ENCODE data around the gene LIPE. TPM values are rescaled to one million over a fixed set of nuclear protein-coding genes. Genes with fewer than 3 reads are reported as not detected.

Gene LIPE
- total RNA-seq, 6 donors from 2014 or later, result 1.3 to 6.2 (median 4.2) TPM

DNA sequence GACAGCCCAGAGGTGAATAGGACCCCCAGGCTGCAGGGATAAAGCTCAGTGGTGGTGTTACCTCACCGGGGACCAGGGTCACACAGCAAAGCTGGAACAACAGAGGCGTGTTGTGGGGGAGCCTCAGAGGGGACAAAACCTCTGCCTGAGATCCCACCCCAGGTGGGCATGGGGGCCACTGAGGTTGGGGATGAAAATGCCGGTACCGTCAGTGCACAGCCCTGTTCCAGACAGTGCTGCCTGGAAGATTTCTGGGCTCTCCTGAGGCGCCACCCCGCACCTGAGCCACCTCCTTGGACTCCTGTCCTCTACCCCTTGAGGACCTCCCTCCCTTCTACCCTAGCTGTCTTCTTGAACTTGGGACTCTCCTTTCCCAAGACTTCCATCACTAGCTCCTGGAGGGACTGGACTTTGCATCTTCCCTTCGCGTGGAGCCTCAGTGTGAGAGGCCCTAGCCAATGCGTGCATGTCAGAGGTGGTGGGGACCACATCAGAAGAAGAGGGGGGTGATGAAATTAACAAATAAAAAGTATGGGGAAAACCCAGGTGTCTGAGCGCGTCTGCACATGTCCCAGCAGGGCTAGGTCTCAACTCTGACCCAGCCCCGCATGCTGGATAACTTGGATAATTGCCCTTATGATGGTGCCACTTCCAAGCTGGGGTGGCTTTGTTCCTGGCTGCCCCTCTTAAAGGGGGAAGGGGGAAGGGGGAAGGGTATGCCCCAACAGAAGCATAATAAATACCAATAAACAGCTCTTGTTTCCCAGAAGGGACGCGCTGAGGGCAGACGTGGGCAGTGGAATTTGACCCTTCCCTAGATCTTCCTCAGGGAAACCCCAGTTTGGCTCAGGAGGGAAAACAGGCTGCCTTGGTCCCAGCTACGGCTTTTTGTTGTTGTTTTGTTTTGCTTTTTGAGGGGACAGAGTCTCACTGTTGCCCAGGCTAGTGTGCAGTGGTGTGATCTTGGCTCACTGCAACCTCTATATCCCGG lies 48.7 kb downstream of the LIPE start:
- Histone ChIP-seq H3K27me3 (no peaks in the 10 kb centered on the region), H3K36me3 (peaks cover 0 to 21% (median 7%) of the 10 kb centered on the region in 4 donors), H3K9me3 (no peaks in the 10 kb centered on the region), H3K4me1 (no peaks in the 10 kb centered on the region), H3K27ac (no peak overlapping the region), H3K4me3 (no peak overlapping the region)
- no peak for DNase-seq
- 72 to 75% methylated on average over 15 to 17 of the region's 17 CpGs for WGBS, 2 donors
- TF ChIP-seq POLR2AphosphoS5 (IDR thresholded peaks at IDR 0.05) (no peak), EP300 (IDR thresholded peaks at IDR 0.05) (no peak), POLR2A (IDR thresholded peaks at IDR 0.05) (no peak)
- TF ChIP-seq, protein P1, sequence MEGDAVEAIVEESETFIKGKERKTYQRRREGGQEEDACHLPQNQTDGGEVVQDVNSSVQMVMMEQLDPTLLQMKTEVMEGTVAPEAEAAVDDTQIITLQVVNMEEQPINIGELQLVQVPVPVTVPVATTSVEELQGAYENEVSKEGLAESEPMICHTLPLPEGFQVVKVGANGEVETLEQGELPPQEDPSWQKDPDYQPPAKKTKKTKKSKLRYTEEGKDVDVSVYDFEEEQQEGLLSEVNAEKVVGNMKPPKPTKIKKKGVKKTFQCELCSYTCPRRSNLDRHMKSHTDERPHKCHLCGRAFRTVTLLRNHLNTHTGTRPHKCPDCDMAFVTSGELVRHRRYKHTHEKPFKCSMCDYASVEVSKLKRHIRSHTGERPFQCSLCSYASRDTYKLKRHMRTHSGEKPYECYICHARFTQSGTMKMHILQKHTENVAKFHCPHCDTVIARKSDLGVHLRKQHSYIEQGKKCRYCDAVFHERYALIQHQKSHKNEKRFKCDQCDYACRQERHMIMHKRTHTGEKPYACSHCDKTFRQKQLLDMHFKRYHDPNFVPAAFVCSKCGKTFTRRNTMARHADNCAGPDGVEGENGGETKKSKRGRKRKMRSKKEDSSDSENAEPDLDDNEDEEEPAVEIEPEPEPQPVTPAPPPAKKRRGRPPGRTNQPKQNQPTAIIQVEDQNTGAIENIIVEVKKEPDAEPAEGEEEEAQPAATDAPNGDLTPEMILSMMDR (IDR thresholded peaks at IDR 0.05), result no peak
- ATAC-seq (ENCODE audit: low FRiP score in 2 of 2), result no peak

DNA sequence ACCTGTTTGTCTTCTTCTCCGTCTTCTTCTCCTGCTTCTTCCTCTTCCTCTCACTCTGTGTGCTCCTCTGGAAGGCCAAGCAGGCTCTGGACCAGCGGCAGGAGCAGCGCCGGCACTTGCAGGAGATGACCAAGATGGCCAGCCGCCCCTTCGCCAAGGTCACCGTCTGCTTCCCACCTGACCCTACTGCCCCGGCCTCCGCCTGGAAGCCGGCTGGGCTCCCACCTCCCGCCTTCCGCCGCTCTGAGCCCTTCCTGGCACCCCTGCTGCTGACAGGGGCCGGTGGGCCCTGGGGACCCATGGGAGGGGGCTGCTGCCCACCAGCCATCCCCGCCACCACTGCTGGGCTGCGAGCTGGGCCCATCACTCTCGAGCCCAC lies 51.0 kb downstream of the LIPE start:
- Histone ChIP-seq H3K9me3 (no peaks in the 10 kb centered on the region), H3K36me3 (peaks cover 0 to 32% (median 12%) of the 10 kb centered on the region in 4 donors), H3K4me3 (no peak overlapping the region), H3K4me1 (no peaks in the 10 kb centered on the region), H3K27ac (no peak overlapping the region), H3K27me3 (no peaks in the 10 kb centered on the region)
- peak in 1 of 2 donors; percentile 82 for DNase-seq
- WGBS, 2 donors, result 94 to 98% methylated on average over 14 to 16 of the region's 17 CpGs
- no peak for TF ChIP-seq EP300 (IDR thresholded peaks at IDR 0.05)
- TF ChIP-seq POLR2AphosphoS5 (IDR thresholded peaks at IDR 0.05), result no peak
- TF ChIP-seq POLR2A (IDR thresholded peaks at IDR 0.05), result no peak
- TF ChIP-seq, protein P1 (IDR thresholded peaks at IDR 0.05), result no peak
- no peak for ATAC-seq (ENCODE audit: low FRiP score in 2 of 2)

DNA sequence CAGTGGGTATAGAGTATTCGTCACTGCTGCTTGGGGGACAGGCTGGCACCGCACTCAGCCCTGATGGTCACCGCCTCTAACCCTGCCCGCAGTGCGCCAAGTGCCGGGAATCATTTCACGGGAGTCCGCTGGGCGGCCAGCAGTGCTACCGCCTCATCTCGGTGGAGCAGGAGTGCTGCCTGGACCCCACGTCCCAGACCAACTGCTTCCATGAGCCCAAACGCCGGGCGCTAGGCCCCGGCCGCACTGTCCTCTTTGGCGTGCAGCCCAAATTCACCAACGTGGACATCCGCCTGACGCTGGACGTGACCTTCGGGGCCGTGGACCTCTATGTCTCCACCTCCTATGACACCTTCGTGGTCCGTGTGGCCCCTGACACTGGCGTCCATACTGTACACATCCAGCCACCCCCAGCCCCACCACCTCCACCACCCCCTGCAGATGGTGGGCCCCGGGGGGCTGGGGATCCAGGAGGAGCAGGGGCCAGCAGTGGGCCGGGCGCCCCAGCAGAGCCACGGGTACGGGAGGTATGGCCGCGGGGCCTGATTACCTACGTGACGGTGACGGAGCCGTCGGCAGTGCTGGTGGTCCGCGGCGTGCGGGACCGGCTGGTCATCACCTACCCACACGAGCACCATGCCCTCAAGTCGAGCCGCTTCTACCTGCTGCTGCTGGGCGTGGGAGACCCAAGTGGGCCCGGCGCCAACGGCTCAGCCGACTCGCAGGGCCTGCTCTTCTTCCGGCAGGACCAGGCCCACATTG lies 51.6 kb downstream of the LIPE start:
- Histone ChIP-seq H3K4me1 (no peaks in the 10 kb centered on the region), H3K9me3 (no peaks in the 10 kb centered on the region), H3K4me3 (no peak overlapping the region), H3K27me3 (no peaks in the 10 kb centered on the region), H3K36me3 (peaks cover 0 to 38% (median 14%) of the 10 kb centered on the region in 4 donors), H3K27ac (no peak overlapping the region)
- WGBS, 2 donors, result 96% methylated on average over 15 to 39 of the region's 54 CpGs
- no peak for TF ChIP-seq POLR2A (IDR thresholded peaks at IDR 0.05)
- TF ChIP-seq POLR2AphosphoS5 (IDR thresholded peaks at IDR 0.05), result no peak
- no peak for TF ChIP-seq EP300 (IDR thresholded peaks at IDR 0.05)
- TF ChIP-seq, protein P1 (IDR thresholded peaks at IDR 0.05), result no peak
- ATAC-seq (ENCODE audit: low FRiP score in 2 of 2) (no peak), DNase-seq (peak in 1 of 2 donors; percentile 70)

DNA sequence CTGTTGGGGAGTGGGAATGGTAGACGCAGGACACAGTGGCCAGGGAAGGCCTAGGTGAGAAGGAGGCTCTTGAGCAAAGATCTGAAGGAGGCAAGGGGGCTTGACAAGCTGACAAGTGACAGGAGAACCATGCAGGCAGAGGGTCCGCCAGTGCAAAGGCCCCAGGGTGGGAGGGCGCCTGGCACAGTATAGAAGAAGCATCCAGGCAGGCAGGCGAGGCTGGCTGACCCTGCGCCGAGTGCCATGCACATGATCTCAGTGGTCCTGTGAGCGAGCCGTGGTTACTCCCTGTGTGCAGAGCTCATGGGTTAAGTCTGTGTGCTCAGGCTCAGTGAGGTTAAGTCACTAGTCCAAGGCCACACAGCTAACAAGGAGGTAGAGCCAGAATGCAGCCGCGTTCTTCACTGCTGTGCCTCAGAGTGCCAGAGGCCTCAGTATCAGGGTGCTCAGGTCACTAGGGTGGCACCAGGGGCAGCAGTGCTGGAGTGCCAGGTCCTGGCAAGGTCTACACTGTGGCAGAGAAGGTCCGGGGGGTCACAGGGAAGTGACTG lies 52.3 kb downstream of the LIPE start:
- Histone ChIP-seq H3K27me3 (no peaks in the 10 kb centered on the region), H3K36me3 (peaks cover 0 to 38% (median 14%) of the 10 kb centered on the region in 4 donors), H3K27ac (no peak overlapping the region), H3K4me1 (no peaks in the 10 kb centered on the region), H3K4me3 (no peak overlapping the region), H3K9me3 (no peaks in the 10 kb centered on the region)
- 93 to 95% methylated on average over 8 to 10 of the region's 11 CpGs for WGBS, 2 donors
- DNase-seq (no peak), ATAC-seq (ENCODE audit: low FRiP score in 2 of 2) (peak; percentile 6 to 20)
- TF ChIP-seq POLR2AphosphoS5 (IDR thresholded peaks at IDR 0.05) (no peak), POLR2A (IDR thresholded peaks at IDR 0.05) (no peak), EP300 (IDR thresholded peaks at IDR 0.05) (no peak)
- TF ChIP-seq, protein P1 (IDR thresholded peaks at IDR 0.05), result no peak
